ENCODE results near the gene EWSR1. TPM values are rescaled to one million over a fixed set of nuclear protein-coding genes. Genes with fewer than 3 reads are reported as not detected.
"Not testable (repeated sequence)": the region's sequence is repeated elsewhere in the genome, so short reads cannot be mapped to it uniquely, and the experiment has no call there.

The EWSR1 gene
- total RNA-seq, 1 donor from 2014 or later, result 220 TPM

DNA sequence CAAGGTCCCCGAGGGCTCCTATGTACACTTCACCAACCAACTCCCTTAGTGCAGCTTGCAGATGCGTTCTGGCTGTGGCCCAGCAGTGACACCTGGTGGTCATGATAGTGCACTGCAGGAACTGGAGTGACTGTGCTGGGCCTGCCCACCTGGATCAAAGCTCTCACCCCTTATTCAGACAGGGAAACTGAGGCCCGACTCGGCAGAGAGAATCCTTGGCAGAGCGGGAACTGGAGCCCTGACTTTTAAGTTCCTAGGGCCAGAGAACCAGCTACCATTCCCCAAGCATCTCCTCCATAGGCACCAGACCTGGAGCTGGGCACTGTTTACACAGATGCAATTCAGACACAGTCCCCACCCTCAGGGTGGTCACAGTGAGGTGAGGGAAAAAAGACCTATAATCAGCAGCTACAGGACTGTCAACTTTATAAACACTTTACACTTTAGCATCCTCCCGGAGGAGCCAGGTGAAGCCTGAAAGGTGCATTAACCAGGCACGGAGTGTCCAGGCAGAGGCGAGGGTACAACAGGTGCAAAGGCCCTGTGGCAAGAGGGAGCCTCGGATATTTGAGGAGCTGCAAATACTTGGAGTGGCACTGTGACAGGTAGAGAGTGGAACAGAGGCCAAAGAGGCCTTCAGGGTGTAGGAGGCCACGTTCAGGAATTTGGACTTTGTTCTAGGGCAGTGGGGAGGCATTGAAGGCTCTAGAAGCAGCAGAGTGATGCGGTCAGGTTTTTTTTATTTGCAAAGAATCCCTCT is 22.3 kb upstream of the EWSR1 start:
- peak; percentile 11 for DNase-seq (ENCODE audit: low read depth, low spot score)

DNA sequence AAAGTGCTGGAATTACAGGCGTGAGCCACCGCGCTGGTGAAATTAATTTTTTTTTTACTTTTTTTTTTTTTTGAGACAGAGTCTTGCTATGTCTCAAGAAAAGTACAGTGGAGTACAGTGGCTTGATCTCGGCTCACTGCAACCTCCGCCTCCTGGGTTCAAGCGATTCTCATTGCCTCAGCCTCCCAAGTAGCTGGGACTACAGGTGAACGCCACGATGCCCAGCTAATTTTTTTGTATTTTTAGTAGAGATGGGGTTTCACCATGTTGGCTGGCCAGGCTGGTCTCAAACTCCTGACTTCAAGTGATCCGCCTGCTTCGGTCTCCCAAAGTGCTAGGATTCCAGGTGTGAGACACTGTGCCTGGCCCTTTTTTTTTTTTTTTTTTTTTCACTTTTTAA is 20.2 kb upstream of the EWSR1 start:
- DNase-seq (ENCODE audit: low read depth, low spot score), result not testable (repeated sequence)

DNA sequence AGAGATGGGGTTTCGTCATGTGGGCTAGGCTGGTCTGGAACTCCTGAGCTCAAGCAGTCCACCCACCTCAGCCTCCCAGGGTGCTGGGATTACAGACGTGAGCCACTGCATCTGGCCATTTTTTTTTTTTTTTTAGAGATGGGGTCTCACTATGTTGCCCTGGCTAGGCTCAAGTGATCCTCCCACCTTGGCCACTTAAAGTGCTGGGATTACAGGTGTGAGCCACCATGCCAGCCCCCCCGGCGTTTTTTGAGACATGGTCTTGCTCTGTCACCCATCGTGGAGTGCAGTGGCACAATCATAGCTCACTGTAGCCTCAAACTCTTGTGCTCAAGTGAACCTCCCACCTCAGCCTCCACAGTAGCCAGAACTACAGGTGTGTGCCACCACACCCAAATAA is 16.8 kb upstream of the EWSR1 start:
- no peak for DNase-seq (ENCODE audit: low read depth, low spot score)

DNA sequence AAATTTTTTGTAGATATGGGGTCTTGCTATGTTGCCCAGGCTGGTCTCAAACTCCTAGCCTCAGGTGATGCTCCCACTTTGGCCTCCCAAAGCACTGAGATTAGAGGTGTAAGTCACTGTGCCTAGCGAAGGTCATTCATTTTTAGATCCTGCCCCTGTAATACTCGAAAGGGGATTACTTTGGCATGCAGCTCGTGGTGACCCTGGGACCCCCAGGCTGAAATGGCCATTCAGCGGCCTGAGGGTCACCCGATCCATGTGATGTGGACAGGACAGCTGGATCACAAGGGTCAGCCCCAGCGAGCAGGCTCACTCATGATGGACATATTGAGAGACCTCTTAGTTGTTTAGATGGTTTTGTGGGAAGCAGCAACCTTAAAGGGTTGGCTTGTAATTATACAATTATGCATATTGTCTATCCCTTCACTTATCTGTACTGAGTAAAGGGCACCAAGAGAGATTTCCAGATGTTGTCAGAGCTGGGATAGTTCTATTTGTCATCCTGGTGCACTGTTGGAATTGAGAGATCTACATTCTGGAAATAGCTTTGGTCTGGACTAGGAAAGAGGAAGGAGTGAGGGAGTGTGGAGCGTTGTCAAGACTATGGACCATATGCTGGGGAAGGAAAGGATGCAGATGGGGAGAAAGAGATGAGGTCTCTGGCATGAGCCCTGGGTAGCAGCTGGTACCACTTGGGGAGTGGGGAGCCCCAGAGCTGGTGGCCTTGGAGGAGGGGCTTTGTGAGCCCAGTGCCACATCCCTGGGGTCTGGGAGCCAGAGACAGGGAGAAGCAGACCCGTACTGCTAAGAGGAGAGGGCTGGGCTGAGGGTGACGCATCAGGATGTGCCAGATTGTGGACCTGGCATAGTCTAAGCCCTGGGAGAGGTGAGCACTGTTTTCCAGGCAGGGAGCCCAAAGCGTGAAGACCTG is 15.8 kb upstream of the EWSR1 start:
- no peak for DNase-seq (ENCODE audit: low read depth, low spot score)

DNA sequence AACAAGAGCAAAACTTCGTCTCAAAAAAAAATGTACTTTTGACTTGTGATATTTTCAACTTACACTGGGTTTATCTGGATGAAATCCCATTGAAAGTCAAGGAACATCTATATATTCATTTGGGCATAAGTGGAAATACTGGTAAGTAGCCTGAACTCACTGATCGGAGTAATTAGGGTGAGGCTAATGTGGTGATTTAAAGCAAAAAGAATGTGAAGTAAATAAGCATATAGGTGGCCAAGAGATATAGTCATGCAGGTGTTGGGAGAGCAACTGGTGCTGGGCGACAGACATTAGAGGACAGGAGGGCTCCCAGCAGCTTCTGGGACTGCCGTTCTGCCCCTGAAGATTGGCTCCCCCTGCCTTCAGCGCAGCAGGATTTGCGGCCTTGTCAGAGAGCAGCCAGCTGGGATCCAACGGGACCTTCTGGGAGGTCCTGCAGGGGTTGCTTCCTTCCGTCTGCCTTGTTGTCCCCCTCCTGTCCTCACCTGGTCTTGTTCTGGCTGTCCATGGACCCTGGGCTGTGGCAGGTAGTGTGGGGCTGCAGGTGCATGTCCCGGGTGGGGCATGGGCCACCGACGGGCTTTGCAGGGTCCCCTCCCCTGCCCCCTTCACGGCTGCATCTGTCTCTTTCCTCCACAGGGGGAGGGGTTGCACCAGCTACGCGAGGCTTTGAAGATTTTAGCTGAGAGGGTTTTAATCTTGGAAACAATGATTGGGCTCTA is 14.3 kb upstream of the EWSR1 start:
- DNase-seq (ENCODE audit: low read depth, low spot score), result no peak

DNA sequence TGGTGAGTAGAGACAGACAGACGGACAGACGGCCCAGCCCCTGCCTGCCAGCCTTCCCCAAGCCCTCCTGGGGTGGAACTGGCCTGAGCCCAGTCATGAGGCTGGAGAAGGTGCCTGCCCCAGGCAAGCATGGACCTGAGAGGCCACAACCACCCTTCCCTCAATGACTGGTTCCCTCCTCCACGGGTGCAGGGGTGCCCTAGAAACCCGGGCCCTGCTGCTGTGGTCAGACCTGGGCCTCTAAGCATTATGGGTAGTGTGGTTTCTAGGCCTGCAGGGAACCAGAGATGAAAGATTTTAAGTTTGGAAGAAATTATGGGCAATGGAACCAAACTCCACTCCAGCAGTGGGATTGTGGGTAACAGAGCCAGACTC is 13.8 kb upstream of the EWSR1 start:
- DNase-seq (ENCODE audit: low read depth, low spot score), result no peak

DNA sequence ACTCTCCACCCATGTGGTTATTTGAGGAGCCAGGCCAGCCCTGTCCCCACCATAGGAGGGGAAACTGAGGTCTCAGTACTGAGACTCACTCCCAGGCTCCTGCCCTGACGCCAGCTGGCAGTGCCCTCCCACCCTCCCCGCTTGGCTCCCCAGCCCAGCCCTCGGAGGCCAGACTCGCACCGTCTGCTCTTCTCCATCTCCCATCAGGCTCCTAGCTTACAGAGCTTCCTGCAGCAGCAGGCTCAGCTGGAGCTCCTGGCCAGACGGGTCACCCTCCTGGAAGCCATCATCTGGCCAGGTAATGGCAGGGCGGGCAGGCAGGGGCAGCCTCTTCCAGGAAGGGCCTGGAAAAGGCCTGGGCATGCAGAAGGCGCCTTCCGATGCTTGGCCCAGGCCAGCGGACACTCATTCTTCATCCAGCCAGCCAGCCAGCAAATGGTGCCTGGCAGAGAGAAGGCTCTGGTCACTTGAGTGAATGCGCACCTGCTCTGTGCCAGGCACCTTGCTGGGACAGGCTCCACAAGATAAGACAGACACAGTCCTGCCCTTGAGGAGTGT is 12.9 kb upstream of the EWSR1 start:
- no peak for DNase-seq (ENCODE audit: low read depth, low spot score)

DNA sequence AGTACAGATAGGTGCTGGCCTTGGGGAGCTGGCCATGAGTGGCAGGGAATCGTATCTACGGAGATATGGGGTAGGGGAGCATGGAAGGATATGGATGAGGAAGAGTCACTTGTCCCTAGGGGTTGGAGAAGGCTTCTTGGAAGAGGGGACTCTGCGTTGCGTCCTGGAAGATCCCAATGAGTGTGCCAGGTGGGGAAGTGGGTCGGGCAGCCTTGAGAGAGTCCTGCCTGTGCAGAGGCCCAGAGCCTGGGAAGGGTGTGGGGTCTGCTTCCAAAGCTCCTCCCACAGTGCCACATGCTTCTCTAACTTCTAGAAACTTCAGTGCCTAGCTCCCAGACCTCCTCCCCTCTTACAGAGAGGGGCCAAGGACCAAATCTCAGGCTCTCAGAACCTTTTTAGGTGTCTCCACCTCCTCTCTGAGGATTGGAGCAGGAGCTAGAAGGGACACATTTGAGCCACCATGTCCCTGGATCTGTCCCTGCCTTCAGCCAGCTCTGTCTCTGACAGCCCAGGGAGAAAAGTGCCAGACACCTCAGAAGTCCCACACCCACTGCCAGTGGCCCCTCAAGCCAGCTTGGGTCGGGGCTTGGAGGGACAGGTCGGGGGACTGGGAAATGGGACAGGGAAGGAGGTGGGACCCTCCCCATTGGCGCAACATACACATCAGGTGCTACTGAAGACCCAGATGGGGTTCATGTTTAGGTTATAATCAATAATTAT is 11.3 kb upstream of the EWSR1 start:
- no peak for DNase-seq (ENCODE audit: low read depth, low spot score)

DNA sequence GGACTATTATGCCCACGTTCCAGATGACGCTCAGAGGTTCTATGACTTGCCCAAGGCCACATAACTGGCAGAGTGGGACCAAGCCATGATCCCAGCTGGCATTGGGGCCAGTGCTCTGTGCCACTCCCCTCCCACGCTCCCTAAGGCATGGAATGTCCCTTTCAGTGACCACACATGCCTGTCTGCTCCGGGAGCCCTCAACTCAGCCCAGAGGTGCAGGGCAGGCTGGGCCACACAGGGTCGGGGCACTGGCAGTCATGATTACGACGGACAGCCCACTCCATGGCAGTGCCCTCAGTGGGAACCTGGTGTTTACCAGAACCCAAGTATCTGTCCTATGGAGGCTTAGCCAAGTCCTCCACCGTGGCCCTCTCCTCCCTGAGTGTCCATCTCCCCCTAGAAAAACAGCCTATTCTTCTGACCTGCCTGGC is 10.3 kb upstream of the EWSR1 start:
- DNase-seq (ENCODE audit: low read depth, low spot score), result no peak

DNA sequence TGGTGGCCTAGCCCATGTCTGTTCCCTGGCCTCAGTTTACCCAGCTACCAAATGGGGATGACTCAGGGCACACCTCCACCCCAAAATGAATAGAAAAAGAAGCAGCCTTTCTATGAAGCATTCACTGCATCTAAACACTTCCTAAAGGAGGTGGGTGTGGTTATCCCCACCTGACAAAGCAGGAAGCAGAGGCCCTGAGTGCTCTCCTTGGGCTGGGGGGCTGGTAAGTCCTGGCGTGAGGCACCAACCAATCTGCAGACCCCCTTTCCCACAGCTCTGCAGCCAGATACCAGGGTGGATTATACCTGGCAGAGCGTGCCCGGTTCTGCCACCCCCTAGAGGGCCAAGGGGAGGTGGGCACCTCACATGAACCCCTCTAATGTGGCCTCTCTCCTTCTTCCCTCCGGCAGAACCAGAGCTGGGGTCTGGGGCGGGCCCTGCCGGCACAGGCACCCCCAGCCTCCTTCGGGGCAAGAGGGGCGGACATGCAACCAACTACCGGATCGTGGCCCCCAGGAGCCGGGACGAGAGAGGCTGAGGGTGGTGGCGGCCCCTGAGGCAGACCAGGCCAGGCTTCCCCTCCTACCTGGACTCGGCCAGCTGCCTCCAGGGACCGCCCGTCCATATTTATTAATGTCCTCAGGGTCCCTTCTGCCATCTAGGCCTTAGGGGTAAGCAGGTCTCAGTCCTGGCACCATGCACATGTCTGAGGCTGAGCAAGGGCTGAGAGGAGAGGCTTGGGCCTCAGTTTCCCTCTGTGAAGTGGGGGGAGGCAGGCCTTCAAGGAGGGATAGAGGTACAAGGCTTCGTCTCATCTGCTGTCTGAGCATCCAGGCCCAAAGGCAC is 9.4 kb upstream of the EWSR1 start:
- DNase-seq (ENCODE audit: low read depth, low spot score), result no peak

DNA sequence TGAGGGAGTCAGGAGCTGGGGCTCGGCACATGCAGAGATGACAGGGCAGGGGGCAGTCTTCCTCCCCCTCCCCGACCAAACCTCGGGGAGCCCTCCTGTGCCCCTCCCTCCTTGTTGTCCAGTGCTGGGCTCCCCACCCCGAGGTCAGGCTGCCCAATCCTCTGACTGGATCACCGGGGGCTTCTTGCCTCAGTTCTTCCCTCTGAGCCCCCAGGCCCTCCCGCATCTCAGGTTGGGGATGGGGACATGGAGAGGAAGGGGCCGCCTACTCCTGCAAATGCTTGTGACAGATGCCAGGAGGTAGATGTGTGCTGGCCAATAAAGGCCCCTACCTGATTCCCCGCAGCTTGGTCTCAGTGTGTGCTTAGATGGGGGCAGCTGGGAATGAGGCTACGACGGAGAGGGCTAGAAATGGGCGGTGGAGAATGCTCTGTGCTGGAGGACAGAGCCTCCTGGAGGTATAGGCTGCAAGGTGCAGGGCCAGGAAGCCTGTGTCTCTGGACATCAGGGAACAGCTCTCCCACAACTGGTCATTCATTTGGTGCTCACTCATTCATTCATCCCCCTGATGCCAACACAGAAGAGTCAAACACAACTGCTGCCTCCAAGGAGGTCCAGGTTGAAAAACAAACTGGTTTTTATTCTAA is 8.7 kb upstream of the EWSR1 start:
- DNase-seq (ENCODE audit: low read depth, low spot score), result no peak

DNA sequence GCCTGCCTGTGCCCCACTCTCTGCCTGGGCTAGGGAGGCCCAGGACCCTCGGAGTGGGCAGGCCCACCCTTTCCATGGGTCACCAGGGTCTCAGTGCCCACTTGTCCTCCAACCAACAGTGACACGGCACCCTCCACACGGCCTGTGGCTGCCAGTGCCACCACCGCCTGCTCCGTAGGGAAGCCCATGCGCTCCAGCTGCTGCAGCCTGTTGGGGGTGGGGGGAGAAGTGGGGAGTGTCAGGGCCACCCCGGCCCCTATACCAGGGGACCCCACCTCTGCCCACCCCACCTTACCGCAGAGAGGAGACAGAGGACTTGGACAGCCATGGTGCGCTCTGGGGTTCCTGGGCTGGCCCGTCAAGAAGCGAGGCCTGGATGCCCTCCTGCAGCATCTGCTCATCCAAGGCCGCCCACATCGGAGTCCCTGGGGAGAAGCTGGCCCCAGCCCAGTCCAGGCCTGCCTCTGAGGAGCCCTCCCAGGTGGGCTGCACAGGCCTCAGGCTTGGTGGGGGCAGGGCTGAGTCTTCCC is 8.0 kb upstream of the EWSR1 start:
- DNase-seq (ENCODE audit: low read depth, low spot score), result no peak

DNA sequence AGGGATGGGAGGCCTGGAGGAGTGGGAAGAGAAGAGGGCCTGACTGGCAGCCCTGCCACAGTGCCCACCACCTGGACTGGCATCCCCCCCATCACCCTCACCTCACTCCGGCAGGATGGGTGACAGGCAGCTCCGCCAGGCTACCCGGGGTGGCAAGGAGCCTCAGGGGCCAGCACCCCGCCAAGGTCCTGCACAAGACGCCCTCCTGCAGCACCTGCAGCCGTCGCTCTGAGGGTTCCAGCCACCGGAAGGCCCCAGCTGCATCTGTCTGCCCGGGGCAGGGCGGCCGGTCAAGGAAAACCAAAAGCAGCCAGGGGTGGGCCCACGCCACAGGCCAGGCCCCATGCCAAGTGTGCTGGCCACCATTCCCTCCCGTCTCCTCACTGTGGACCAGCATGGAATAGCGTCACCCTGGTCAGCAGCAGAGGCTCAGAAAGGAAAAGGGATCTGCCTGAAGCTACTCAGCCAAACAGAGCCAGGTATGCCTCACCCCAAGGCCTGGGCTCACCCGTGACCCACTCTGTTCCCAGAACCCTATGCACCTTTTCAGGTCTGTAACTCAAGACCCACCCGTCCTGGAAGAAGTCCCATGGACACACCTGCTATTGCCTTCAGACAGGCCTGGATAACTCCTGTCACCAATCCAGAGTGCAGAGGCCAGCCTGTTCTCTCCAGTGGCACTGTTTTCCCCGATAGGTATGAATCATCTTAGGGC is 7.3 kb upstream of the EWSR1 start:
- DNase-seq (ENCODE audit: low read depth, low spot score), result no peak

DNA sequence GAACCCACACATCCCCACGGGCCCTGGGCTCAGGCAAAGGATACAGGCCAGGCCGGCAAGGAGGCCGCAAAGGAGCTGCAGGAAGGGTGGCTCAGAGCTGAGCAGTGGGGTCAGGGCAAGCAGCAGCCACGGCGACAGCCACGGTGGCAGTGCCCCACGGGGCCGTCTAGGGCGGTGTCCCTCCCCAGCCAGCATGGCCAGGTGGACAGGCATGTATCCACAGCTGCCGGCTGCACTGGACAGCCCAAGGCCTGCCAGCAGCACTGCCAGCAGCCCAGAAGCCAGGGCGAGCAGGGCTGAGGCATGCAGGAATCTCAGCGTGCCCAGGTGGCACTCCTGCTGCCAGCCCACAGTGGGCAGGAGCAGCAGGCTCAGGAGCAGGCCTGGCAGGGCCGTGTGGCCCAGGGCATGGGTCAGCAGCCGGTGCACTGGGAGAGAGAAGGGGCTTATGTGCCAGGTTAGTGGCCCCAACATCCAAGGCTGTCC is 4.2 kb upstream of the EWSR1 start:
- no peak for DNase-seq (ENCODE audit: low read depth, low spot score)

DNA sequence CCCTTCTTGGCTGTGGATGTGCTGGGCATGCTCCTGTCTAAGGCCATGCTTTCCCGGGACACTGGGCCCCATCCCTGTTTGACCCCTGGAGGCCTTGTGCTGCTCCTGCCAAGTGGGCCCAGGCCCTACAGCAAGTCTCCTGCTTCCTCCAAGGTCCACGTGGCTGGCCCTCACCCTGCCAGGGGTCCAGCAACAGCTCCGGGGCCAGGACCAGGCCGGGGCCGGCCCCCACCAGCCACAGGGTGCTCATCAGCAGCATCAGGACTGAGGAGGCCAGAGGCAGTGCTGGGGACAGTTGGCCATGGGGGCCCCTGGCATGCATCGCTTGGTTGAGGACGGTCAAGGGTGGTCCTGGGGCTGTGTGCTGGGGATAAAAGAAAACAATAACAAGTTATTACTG is 2.8 kb upstream of the EWSR1 start:
- no peak for DNase-seq (ENCODE audit: low read depth, low spot score)

DNA sequence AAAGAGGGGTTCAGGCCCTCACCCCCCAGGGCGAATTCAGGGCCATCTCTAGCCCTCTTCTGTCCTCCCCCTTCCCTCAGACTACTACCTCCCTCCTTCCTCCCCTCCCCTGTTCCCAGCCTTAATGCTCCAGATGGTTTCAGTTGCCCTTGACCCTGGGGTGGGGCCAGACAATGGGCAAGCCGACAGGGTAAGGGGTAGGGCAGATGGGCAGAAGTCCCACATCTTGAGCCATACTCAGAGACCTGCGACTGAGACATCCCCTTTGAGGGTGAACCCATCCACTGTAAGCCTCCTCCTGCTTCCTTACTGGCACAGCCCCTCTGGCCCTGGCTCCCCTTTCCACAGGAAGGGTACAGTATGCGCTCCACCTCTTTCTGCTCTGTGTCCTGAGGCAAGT is 2.1 kb upstream of the EWSR1 start:
- no peak for DNase-seq (ENCODE audit: low read depth, low spot score)

DNA sequence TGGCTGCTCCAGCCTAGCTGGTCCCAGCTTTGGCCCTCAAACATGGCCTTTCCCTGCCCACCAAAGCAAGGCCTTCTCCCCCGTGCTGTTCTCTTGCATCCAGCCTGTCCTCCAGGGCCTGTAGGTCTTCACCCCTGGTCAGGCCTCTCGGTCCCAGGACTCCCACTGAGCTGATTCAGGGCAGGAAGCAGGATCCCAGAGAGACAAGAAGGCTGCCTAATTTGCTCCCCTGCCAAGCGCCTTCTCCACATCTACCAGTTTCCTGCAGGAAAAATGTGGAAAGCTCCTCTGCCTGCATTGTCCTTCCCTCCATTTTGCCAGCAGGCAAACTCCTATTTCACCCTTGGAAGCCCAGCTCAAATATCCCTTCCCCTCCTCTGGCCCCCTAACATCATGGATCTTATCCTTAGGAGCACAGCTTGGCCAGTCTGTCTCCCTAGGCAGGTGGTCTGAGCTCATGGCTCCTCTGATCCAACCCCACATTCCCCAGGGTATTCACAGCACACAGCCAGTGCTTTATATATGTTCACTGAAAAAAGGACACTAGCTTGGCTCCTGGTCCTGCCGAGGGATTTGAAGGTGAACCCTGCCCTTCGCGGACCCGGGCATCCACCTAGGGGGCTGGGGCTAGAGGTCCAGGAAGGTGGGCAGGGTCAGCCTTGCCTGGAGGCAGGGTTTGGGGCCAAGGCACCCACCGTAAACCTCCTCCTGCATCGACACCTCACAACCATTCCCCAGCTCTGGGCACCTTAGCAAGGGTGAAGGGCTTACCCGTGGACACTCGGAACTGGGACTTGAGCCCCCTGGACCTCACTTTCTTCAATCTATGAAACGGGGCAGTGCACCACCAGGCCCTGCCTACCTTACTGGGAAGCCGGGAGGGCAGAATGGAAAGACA is 1.3 kb upstream of the EWSR1 start:
- no peak for DNase-seq (ENCODE audit: low read depth, low spot score)

DNA sequence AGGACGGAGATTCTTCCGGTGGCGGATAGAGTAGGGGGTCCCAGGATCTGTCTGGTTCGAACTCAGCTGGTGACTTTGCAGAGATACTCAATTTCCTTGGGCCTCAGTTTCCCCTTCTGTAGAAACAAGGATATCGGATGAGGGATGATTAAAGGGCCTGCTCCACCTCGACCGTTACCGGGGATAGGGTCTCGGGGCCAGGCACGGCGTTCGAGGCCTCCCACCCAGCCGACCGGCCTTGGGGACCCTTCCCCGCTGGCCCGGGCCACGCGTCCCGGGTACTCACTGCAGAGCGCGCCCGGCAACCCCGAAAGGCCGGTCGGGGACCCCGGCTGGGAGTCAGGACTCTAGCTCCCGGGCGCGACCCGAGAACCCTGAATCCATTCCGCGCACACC is 608 bp upstream of the EWSR1 start:
- DNase-seq (ENCODE audit: low read depth, low spot score), result no peak
